ENCODE data around the gene NPHP4. TPM values are rescaled to one million over a fixed set of nuclear protein-coding genes. Genes with fewer than 3 reads are reported as not detected.

The NPHP4 gene
- total RNA-seq, 1 experiment from 2014 or later = 20.0 TPM

DNA sequence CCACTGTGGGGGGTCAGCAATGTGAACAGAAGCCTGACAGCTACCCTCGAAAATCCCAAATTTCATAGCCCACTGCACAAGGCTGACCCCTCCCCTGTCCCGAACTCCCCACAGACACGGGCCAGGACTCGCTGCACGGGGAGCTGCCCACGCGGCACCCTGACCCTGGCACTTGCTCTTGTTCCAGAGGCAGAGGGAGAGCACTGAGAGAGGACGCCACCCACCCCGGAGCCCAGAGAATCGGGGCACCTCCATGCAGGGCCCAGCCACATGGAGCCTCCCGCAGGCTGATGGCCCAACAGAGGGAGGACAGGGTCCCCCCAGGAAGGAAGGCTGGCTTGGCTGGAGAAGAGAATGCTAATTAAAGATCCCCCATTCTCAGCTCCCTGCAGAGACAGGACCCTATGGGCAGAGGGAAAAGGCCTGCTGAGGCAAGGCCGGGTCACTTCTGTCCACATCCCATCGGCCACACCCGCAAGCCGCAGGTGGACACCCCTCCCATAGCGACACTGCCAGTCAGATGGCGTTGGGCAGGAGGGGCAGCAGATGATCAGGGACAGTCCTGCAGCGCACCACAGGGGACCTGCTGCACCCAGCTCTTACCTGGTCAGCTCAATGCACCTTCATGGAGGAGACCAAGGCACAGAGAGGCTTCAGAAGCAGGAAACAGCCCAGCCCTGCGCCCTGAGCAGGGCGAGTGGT lies 136.9 kb downstream of the NPHP4 start:
- ATAC-seq (0 out of 2 replicates have a peak, but pooled peaks have one; percentile 8), DNase-seq (ENCODE audit: low read depth, low spot score) (no peak)
- no peaks in the 10 kb centered on the region; a peak in 1 of 4 replicates for H3K36me3 ChIP-seq (ENCODE audit: control insufficient read depth in 1 of 2, insufficient read depth in 2 of 2, low read length in 2 of 2)
- H3K9me3 ChIP-seq (ENCODE audit: control insufficient read depth in 1 of 2, insufficient read depth in 1 of 2, low read depth in 1 of 2, low read length in 2 of 2) = no peaks in the 10 kb centered on the region
- peak overlapping the region; percentile 49; the same call in 1 of the 2 replicates for H3K4me2 ChIP-seq (ENCODE audit: low read length)
- H3K9ac ChIP-seq (ENCODE audit: low read length) = no peak overlapping the region
- CTCF ChIA-PET = no interaction called here
- RAD21 ChIA-PET (ENCODE audit: low non-redundant PET in 1 of 2, low total read pairs in 2 of 2, uncharacterized antibody in 2 of 2, unreplicated experiment in 2 of 2) = no interaction called here
- H4K20me1 ChIP-seq (ENCODE audit: insufficient read depth) = no peaks in the 10 kb centered on the region
- POLR2A ChIA-PET = no interaction called here
- no peak overlapping the region for H3K4me3 ChIP-seq (replicated peaks in 1 of 2; ENCODE audit: low read depth in 1 of 2, low read length in 2 of 2)
- peaks cover 0 to 14% of the 10 kb centered on the region in 2 experiments; a peak in 2 of 4 replicates for H3K4me1 ChIP-seq (ENCODE audit: control insufficient read depth in 1 of 2, insufficient read depth in 2 of 2, low read length in 2 of 2)
- H2AFZ ChIP-seq (ENCODE audit: low read depth, low read length, poor library complexity, severe bottlenecking) = no peak overlapping the region
- H3K27ac ChIP-seq (ENCODE audit: low read depth, low read length) = no peak overlapping the region
- intact Hi-C loops (cut with micrococcal nuclease) = no loop called here
- no peaks in the 10 kb centered on the region for H3K27me3 ChIP-seq (ENCODE audit: insufficient read depth, low read length)
- BruUV-seq (replicated peaks) = no TSS peak
- H3K79me2 ChIP-seq (ENCODE audit: insufficient read depth, low read length) = no peaks in the 10 kb centered on the region
- TF ChIP-seq SRF (IDR thresholded peaks at IDR 0.05; ENCODE audit: low read depth) = no peak
- TF ChIP-seq, protein P1, sequence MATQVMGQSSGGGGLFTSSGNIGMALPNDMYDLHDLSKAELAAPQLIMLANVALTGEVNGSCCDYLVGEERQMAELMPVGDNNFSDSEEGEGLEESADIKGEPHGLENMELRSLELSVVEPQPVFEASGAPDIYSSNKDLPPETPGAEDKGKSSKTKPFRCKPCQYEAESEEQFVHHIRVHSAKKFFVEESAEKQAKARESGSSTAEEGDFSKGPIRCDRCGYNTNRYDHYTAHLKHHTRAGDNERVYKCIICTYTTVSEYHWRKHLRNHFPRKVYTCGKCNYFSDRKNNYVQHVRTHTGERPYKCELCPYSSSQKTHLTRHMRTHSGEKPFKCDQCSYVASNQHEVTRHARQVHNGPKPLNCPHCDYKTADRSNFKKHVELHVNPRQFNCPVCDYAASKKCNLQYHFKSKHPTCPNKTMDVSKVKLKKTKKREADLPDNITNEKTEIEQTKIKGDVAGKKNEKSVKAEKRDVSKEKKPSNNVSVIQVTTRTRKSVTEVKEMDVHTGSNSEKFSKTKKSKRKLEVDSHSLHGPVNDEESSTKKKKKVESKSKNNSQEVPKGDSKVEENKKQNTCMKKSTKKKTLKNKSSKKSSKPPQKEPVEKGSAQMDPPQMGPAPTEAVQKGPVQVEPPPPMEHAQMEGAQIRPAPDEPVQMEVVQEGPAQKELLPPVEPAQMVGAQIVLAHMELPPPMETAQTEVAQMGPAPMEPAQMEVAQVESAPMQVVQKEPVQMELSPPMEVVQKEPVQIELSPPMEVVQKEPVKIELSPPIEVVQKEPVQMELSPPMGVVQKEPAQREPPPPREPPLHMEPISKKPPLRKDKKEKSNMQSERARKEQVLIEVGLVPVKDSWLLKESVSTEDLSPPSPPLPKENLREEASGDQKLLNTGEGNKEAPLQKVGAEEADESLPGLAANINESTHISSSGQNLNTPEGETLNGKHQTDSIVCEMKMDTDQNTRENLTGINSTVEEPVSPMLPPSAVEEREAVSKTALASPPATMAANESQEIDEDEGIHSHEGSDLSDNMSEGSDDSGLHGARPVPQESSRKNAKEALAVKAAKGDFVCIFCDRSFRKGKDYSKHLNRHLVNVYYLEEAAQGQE (IDR thresholded peaks at IDR 0.05; ENCODE audit: low read depth) = no peak
- TF ChIP-seq, protein P2, sequence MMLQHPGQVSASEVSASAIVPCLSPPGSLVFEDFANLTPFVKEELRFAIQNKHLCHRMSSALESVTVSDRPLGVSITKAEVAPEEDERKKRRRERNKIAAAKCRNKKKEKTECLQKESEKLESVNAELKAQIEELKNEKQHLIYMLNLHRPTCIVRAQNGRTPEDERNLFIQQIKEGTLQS (IDR thresholded peaks at IDR 0.05) = no peak
- no peak for TF ChIP-seq ZNF274 (IDR thresholded peaks at IDR 0.05; ENCODE audit: low read depth, low read length)
- TF ChIP-seq EZH2 (IDR thresholded peaks at IDR 0.05) = no peak
- TF ChIP-seq SP1 (IDR thresholded peaks at IDR 0.05; ENCODE audit: low read depth) = no peak
- TF ChIP-seq, protein P3, sequence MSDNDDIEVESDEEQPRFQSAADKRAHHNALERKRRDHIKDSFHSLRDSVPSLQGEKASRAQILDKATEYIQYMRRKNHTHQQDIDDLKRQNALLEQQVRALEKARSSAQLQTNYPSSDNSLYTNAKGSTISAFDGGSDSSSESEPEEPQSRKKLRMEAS (IDR thresholded peaks at IDR 0.05) = no peak
- TF ChIP-seq CEBPB (IDR thresholded peaks at IDR 0.05; ENCODE audit: low read depth) = no peak
- TF ChIP-seq ELF1 (IDR thresholded peaks at IDR 0.05; ENCODE audit: borderline replicate concordance, low read depth) = no peak
- TF ChIP-seq EZH2phosphoT487 (IDR thresholded peaks at IDR 0.05; ENCODE audit: borderline replicate concordance) = no peak
- no peak for TF ChIP-seq TCF7L2 (IDR thresholded peaks at IDR 0.05; ENCODE audit: borderline replicate concordance, extremely low read depth, insufficient read depth, insufficient read length)
- TF ChIP-seq RAD21 (IDR thresholded peaks at IDR 0.05; ENCODE audit: low read depth) = no peak
- TF ChIP-seq EGR1 (IDR thresholded peaks at IDR 0.05; ENCODE audit: low read depth) = no peak
- no peaks in the 10 kb centered on the region for H3K9me2 ChIP-seq (ENCODE audit: insufficient read depth)
